GM23248 (cell line): Measurements from ENCODE around the gene PNLDC1. TPM values are rescaled to one million over a fixed set of nuclear protein-coding genes. Genes with fewer than 3 reads are reported as not detected.

Experiments used
- DNase-seq: peaks from one replicate; pipeline ENCODE4 v3.0.0-alpha.2; 2015
- H2AFZ ChIP-seq: fragments of 200-600 bp; sonication (generic); 2 replicates; pipeline ENCODE4 v1.6.1; 2016; ENCODE audit warnings: antibody characterized with exemption
- H3F3A ChIP-seq: fragments of 200-600 bp; sonication (generic); 2 replicates; pipeline ENCODE4 v1.6.1; 2016; ENCODE audit warnings: mild to moderate bottlenecking, antibody characterized with exemption, mixed run types; ENCODE audit not compliant: insufficient read depth
- H3K27ac ChIP-seq: fragments of 200-600 bp; sonication (generic); 2 replicates; pipeline ENCODE4 v1.5.1; 2016; ENCODE audit warnings: mild to moderate bottlenecking
- H3K27me3 ChIP-seq: fragments of 200-600 bp; sonication (generic); replicated peaks from 2 replicates; pipeline ENCODE4 v1.6.1; 2016; ENCODE audit warnings: mild to moderate bottlenecking; ENCODE audit not compliant: insufficient read depth
- H3K36me3 ChIP-seq: fragments of 200-600 bp; sonication (generic); 2 replicates; pipeline ENCODE4 v1.6.1; 2016; ENCODE audit warnings: low read depth, mild to moderate bottlenecking
- H3K4me1 ChIP-seq: fragments of 200-600 bp; sonication (generic); 2 replicates; pipeline ENCODE4 v1.6.1; 2016; ENCODE audit warnings: mild to moderate bottlenecking; ENCODE audit not compliant: insufficient read depth
- H3K4me2 ChIP-seq: fragments of 200-600 bp; sonication (generic); one replicate; pipeline ENCODE4 v1.6.1; 2016; ENCODE audit warnings: mild to moderate bottlenecking; ENCODE audit not compliant: unreplicated experiment
- H3K4me3 ChIP-seq: fragments of 200-600 bp; sonication (generic); 2 replicates; pipeline ENCODE4 v1.5.1; 2016; ENCODE audit warnings: mild to moderate bottlenecking
- H3K79me2 ChIP-seq: fragments of 200-600 bp; sonication (generic); 2 replicates; pipeline ENCODE4 v1.6.1; 2016; ENCODE audit warnings: mild to moderate bottlenecking; ENCODE audit not compliant: insufficient read depth
- H3K9ac ChIP-seq: fragments of 200-600 bp; sonication (generic); 2 replicates; pipeline ENCODE4 v1.6.1; 2016; ENCODE audit warnings: mild to moderate bottlenecking
- H3K9me2 ChIP-seq: fragments of 200-600 bp; sonication (generic); 2 replicates; pipeline ENCODE4 v1.6.1; 2016; ENCODE audit warnings: mixed run types, mild to moderate bottlenecking, moderate library complexity; ENCODE audit not compliant: insufficient read depth
- H3K9me3 ChIP-seq: fragments of 200-600 bp; sonication (generic); one replicate; pipeline ENCODE4 v1.6.1; 2017; ENCODE audit warnings: low read depth
- H4K20me1 ChIP-seq: fragments of 200-600 bp; sonication (generic); 2 replicates; pipeline ENCODE4 v1.6.0; 2016; ENCODE audit not compliant: insufficient read depth
- EZH2 ChIP-seq: fragments of 200-600 bp; sonication (generic); IDR thresholded peaks from 2 replicates; pipeline ENCODE4 v1.6.1; 2018; ENCODE audit warnings: antibody characterized with exemption, mild to moderate bottlenecking; ENCODE audit not compliant: insufficient read depth, poor library complexity, severe bottlenecking
- EZH2phosphoT487 ChIP-seq: fragments of 200-600 bp; sonication (generic); IDR thresholded peaks from 2 replicates; pipeline ENCODE4 v1.6.1; 2018; ENCODE audit warnings: antibody characterized with exemption, moderate library complexity, mild to moderate bottlenecking, low read depth; ENCODE audit not compliant: insufficient read depth
- WGBS, 2 experiments: methylation state at CpG; one replicate each; pipeline ENCODE4 v1.1.6; 2015 to 2017; ENCODE audit warnings: low lambda C conversion rate in 2 of 2, low coverage in 1 of 2; ENCODE audit errors: missing lambda C conversion rate in 2 of 2; 5-methylcytosine and 5-hydroxymethylcytosine counted together
- in situ Hi-C: fragments of 300-500 bp; cut with MboI; formaldehyde crosslinking; loops from 2 replicates; pipeline ENCODE4 v1.15.0; 2020
- polyA plus RNA-seq: library from polyadenylated mRNA; unstranded; fragments of >200 nt; fragmentation: Nextera tagmentation; extraction: Ambion mirVana; gene quantifications from 2 replicates; pipeline ENCODE4 v1.2.1, GENCODE V29; 2016
- total RNA-seq: library from RNA; depleted of rRNA; stranded (reverse); fragments of >200 nt; shearing (Covaris generic); gene quantifications from 2 replicates; pipeline ENCODE4 v1.2.3, GENCODE V29; 2014

PNLDC1 gene
- total and polyA plus RNA-seq, 2 experiments from 2014 or later, result not detected

DNA sequence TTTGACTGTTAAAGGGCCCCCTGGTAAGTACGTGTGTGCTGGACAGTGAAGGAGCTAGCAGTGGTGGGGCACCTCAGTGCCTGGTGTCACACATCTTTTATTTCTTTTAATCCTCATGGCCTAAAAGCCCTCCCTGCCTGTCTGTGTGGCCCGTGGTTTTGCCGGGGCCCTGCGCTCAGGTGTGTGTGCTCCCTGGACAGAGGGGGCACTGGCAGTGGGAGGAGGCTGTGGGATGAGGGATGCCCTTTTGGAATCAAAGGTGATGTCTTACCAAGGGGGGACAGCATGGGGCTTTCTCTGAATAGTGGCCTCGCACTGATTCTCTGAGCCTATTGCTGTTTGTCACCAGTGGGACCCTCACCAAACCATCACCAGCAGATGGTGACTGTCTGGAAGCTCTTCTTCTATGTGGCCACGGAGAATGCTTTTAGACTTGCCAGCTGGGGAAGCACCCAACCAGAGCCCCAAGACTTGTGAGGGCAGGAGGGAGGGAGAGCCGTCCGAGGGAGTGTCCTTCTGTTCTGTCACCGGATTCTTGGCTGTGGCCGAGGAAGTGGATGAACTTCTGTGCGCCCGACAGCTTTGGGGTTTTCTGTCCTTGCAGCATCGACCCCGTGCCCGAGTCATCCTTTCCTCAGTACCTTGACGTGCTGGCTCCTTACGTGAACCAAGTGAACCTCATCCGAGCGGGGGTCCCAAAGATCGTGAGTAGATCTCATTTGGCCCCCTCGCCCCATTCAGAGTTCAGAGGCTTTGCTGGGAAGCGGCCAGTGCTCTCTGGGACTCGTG lies 18.1 kb downstream of the PNLDC1 start:
- Histone ChIP-seq H3K36me3 (no peaks in the 10 kb centered on the region), H3K4me2 (no peak overlapping the region), H3K27ac (no peak overlapping the region), H4K20me1 (no peaks in the 10 kb centered on the region), H3K4me1 (no peaks in the 10 kb centered on the region), H3K9me2 (no peaks in the 10 kb centered on the region), H3K9me3 (no peaks in the 10 kb centered on the region), H3F3A (no peaks in the 10 kb centered on the region), H3K27me3 (no peaks in the 10 kb centered on the region; the same call in 1 of the 2 replicates), H3K4me3 (no peak overlapping the region), H3K9ac (no peak overlapping the region), H3K79me2 (no peaks in the 10 kb centered on the region), H2AFZ (no peak overlapping the region)
- TF ChIP-seq EZH2phosphoT487 (no peak), EZH2 (no peak)
- WGBS, 2 experiments, result 81 to 86% methylated on average over 23 of the region's 23 CpGs
- in situ Hi-C loops, result no loop called here
- DNase-seq, result no peak

DNA sequence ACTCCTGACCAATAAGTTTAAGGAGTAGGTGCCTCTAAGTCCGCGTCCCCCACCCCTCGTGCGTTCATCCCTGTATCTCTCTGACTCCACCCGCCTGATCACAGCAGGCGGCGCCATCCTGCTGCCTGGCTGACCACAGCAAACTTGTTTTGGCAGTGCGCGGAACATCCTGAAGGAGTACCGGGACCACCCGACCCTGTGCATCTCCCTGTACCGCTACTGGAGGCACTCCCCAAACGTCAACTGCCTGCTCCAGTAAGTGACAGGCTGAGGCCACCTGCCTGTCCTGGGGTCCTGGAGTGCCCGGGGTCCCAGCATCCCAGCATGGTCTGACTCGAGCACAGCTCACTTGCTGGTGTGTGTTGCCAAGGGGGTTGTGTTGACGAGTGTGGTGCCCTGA lies 19.0 kb downstream of the PNLDC1 start:
- H3K4me3 ChIP-seq, result no peak overlapping the region
- DNase-seq, result no peak
- no peaks in the 10 kb centered on the region; the same call in 1 of the 2 replicates for H3K27me3 ChIP-seq
- no peaks in the 10 kb centered on the region for H3K9me2 ChIP-seq
- H3K4me2 ChIP-seq, result no peak overlapping the region
- in situ Hi-C loops, result no loop called here
- no peak overlapping the region for H3K9ac ChIP-seq
- H2AFZ ChIP-seq, result no peak overlapping the region
- WGBS, 2 experiments, result 78 to 79% methylated on average over 16 of the region's 16 CpGs
- no peak overlapping the region for H3K27ac ChIP-seq
- H3K4me1 ChIP-seq, result no peaks in the 10 kb centered on the region
- TF ChIP-seq EZH2phosphoT487, result no peak
- no peak for TF ChIP-seq EZH2
- no peaks in the 10 kb centered on the region for H4K20me1 ChIP-seq
- H3F3A ChIP-seq, result no peaks in the 10 kb centered on the region
- H3K79me2 ChIP-seq, result no peaks in the 10 kb centered on the region
- H3K36me3 ChIP-seq, result no peaks in the 10 kb centered on the region
- no peaks in the 10 kb centered on the region for H3K9me3 ChIP-seq

DNA sequence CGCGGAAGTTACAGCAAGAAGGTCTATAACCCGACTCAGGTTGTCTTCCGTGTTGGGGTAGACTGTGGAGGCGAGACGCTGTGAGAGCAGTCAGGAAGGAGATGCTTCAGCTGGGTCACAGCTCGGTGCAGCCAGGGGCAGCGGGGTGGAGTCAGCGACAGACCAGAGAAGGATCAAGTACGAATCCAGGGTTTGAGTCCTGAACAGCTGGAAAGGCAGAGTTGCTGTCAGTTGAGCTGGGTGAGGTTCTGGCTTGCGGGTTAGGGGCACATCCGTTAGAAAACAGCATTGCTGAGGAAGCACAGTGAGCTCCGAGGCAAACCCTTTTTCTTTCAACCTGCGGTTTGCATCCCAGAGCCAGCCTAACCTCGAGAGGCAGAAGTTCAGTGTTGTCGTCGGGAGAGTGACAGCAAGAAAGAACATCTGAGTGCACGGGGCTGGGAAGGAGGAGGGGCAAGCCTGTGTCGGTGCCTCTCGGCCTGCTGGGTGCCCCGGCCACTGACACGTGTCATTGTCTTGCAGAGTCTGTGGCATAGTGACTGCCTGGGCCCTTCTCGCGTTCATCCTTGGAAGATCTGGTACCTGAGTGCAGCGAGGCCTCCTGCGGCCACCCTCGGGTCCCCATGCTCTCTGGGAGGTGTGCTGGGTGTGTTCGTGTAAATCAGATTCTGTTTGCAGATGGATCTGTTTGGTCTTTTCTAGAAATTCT lies 20.0 kb downstream of the PNLDC1 start:
- Histone ChIP-seq H3K4me1 (no peaks in the 10 kb centered on the region), H3K9ac (no peak overlapping the region), H3K9me2 (no peaks in the 10 kb centered on the region), H3K36me3 (no peaks in the 10 kb centered on the region), H2AFZ (no peak overlapping the region), H3K79me2 (no peaks in the 10 kb centered on the region), H3K9me3 (no peaks in the 10 kb centered on the region), H3K27ac (no peak overlapping the region), H3K27me3 (no peaks in the 10 kb centered on the region; the same call in 1 of the 2 replicates), H4K20me1 (no peaks in the 10 kb centered on the region), H3F3A (no peaks in the 10 kb centered on the region), H3K4me3 (no peak overlapping the region), H3K4me2 (no peak overlapping the region)
- TF ChIP-seq EZH2phosphoT487 (no peak), EZH2 (no peak)
- WGBS, 2 experiments, result 47 to 48% methylated on average over 28 of the region's 28 CpGs
- in situ Hi-C loops, result no loop called here
- no peak for DNase-seq

DNA sequence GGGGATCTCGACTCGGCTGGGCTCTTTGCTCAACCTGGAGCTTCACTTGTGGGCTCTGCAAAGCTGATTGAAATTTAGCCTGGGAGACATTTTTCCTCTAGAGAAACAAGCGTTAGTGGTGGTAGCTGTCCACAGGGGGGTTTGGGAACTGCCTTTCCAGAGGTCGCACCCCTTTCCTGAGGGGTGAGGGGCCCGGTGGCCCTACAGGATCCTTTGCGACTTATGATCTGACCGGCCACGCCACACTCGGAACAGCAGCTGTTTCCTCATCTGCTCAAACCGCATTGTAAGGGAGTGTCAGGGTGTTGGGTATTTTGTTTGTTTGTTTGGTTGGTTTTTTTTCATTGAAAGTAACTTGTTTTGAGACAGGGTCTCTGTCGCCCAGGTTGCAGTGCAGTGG lies 21.0 kb downstream of the PNLDC1 start:
- in situ Hi-C loops, result no loop called here
- Histone ChIP-seq H3K79me2 (no peaks in the 10 kb centered on the region), H3K27ac (no peak overlapping the region), H3K4me2 (no peak overlapping the region), H2AFZ (no peak overlapping the region), H4K20me1 (no peaks in the 10 kb centered on the region), H3K4me3 (no peak overlapping the region), H3F3A (no peaks in the 10 kb centered on the region), H3K4me1 (no peaks in the 10 kb centered on the region), H3K9me2 (no peaks in the 10 kb centered on the region), H3K9ac (no peak overlapping the region), H3K36me3 (no peaks in the 10 kb centered on the region), H3K9me3 (no peaks in the 10 kb centered on the region), H3K27me3 (no peaks in the 10 kb centered on the region; the same call in 1 of the 2 replicates)
- DNase-seq, result no peak
- 77 to 83% methylated on average over 11 of the region's 11 CpGs for WGBS, 2 experiments
- TF ChIP-seq EZH2 (no peak), EZH2phosphoT487 (no peak)
